Astrocyte of the spinal cord (primary cell): ENCODE measurements around the gene CLIC1.

ENCODE experiments used
- DNase-seq: peaks from one replicate; pipeline ENCODE4 v3.0.0; 2011; ENCODE audit warnings: low read depth, low spot score
- H3K4me3 ChIP-seq: 2 replicates; pipeline ENCODE4 v1.5.1; 2011; ENCODE audit warnings: low read depth, mild to moderate bottlenecking, low read length, moderate library complexity
- CTCF ChIP-seq: IDR thresholded peaks from 2 replicates; pipeline ENCODE4 v1.5.1; 2012; ENCODE audit warnings: low read depth, mild to moderate bottlenecking, low read length, inconsistent platforms
- in situ Hi-C: cut with HindIII; loops from 2 replicates; pipeline ENCODE4 v1.10.0; 2017; ENCODE audit warnings: low sequenced_read_pairs

The CLIC1 gene

DNA sequence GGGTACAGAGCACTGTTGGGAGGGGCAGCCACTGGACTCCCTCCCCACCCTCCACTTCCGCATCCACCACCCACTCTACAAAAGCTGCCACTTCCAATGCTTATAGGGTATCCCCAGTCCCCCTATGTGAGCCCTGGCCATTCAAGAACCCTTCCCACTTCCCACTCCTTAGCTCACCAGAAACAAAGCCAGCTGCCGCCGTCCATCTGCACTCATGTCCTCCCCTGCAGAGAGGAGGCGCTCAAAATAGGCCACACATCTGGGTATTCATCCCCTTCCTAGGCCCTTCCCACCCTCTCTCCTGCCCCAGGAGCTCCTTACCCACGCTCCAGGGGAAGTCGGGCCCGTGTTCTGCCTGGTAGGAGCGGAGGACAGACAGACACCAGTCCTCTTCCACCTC lies 49.0 kb downstream of the CLIC1 start:
- no peak for TF ChIP-seq CTCF
- in situ Hi-C loops = no loop called here
- no peak for DNase-seq
- H3K4me3 ChIP-seq = no peak overlapping the region

GRCh38 chr6:31686483-31686882 lies 49.8 kb downstream of the CLIC1 start:
- no peak overlapping the region for H3K4me3 ChIP-seq
- no peak for DNase-seq
- no peak for TF ChIP-seq CTCF
- in situ Hi-C loops = no loop called here

- no peak overlapping the region for H3K4me3 ChIP-seq
- DNase-seq = no peak
- in situ Hi-C loops = no loop called here
- no peak for TF ChIP-seq CTCF
Measured at GRCh38 chr6:31683591-31683990, 52.7 kb downstream of the CLIC1 start.

GRCh38 chr6:31681135-31681671 lies 55.1 kb downstream of the CLIC1 start:
- no peak for TF ChIP-seq CTCF
- peak overlapping the region; percentile 35 for H3K4me3 ChIP-seq
- no peak for DNase-seq
- in situ Hi-C loops = no loop called here
